Loucy (cell line): ENCODE results near the gene BACH2.

ENCODE experiments used
- H2AFZ ChIP-seq: fragments of 200-600 bp; sonication (generic); 2 replicates; pipeline ENCODE4 v1.6.0; 2016; ENCODE audit warnings: antibody characterized with exemption, mild to moderate bottlenecking, low read length, moderate library complexity
- H3F3A ChIP-seq: fragments of 200-600 bp; 2 replicates; pipeline ENCODE4 v1.6.0; 2016; ENCODE audit warnings: antibody characterized with exemption, low read depth, mild to moderate bottlenecking
- H3K27me3 ChIP-seq: fragments of 200-600 bp; sonication (generic); 2 replicates; pipeline ENCODE4 v1.6.1; 2014; ENCODE audit warnings: low read length, mild to moderate bottlenecking; ENCODE audit not compliant: insufficient read depth, poor library complexity, severe bottlenecking
- H3K36me3 ChIP-seq: fragments of 200-600 bp; sonication (generic); 2 replicates; pipeline ENCODE4 v1.6.1; 2016; ENCODE audit warnings: low read length; ENCODE audit not compliant: insufficient read depth
- H3K4me1 ChIP-seq: fragments of 200-600 bp; sonication (generic); 2 replicates; pipeline ENCODE4 v1.5.1; 2014; ENCODE audit warnings: low read length, mild to moderate bottlenecking; ENCODE audit not compliant: insufficient read depth, poor library complexity, severe bottlenecking
- H3K4me2 ChIP-seq: fragments of 200-600 bp; sonication (generic); 2 replicates; pipeline ENCODE4 v1.6.0; 2014; ENCODE audit warnings: antibody characterized with exemption, low read length, low read depth, mild to moderate bottlenecking; ENCODE audit not compliant: poor library complexity, severe bottlenecking
- H3K4me3 ChIP-seq: fragments of 200-600 bp; sonication (generic); 2 replicates; pipeline ENCODE4 v1.5.1; 2014; ENCODE audit warnings: low read length, mild to moderate bottlenecking, mixed read lengths; ENCODE audit not compliant: poor library complexity, severe bottlenecking
- H3K79me2 ChIP-seq: fragments of 200-600 bp; sonication (generic); 2 replicates; pipeline ENCODE4 v1.6.1; 2014; ENCODE audit warnings: low read length; ENCODE audit not compliant: insufficient read depth
- H3K9ac ChIP-seq: fragments of 200-600 bp; sonication (generic); 2 replicates; pipeline ENCODE4 v1.6.0; 2014; ENCODE audit warnings: mild to moderate bottlenecking, low read depth, low read length, moderate library complexity; ENCODE audit not compliant: poor library complexity, severe bottlenecking
- H3K9me2 ChIP-seq: fragments of 200-600 bp; sonication (generic); replicated peaks from 2 replicates; pipeline ENCODE4 v1.6.1; 2016; ENCODE audit warnings: low read depth, low read length, mixed read lengths
- H3K9me3 ChIP-seq: fragments of 200-600 bp; sonication (generic); 2 replicates; pipeline ENCODE4 v1.6.1; 2014; ENCODE audit warnings: mild to moderate bottlenecking, antibody characterized with exemption, low read length, low read depth; ENCODE audit not compliant: insufficient read depth
- H4K20me1 ChIP-seq: fragments of 200-600 bp; sonication (generic); 2 replicates; pipeline ENCODE4 v1.6.0; 2014; ENCODE audit warnings: antibody characterized with exemption, low read length, mild to moderate bottlenecking; ENCODE audit not compliant: insufficient read depth, poor library complexity, severe bottlenecking
- CTCF ChIP-seq: fragments of 200-600 bp; sonication (generic); conservative IDR thresholded peaks from 2 replicates; pipeline ENCODE4 v1.5.1; 2014; ENCODE audit warnings: mild to moderate bottlenecking, antibody characterized with exemption, low read length
- EZH2phosphoT487 ChIP-seq: fragments of 200-600 bp; IDR thresholded peaks from 2 replicates; pipeline ENCODE4 v1.6.1; 2018; ENCODE audit warnings: antibody characterized with exemption, mild to moderate bottlenecking, moderate library complexity, borderline replicate concordance

The BACH2 gene

GRCh38 chr6:89944826-89945407 is 351.7 kb downstream of the BACH2 start:
- Histone ChIP-seq H3K79me2 (no peaks in the 10 kb centered on the region), H3K27me3 (no peaks in the 10 kb centered on the region)

GRCh38 chr6:89944181-89944755 is 352.4 kb downstream of the BACH2 start:
- no peak overlapping the region for H3K9ac ChIP-seq
- peaks cover 20% of the 10 kb centered on the region; the same call in 1 of the 2 replicates for H3K36me3 ChIP-seq
- TF ChIP-seq CTCF (no peak), EZH2phosphoT487 (no peak)
- no peaks in the 10 kb centered on the region for H3F3A ChIP-seq
- no peak overlapping the region for H2AFZ ChIP-seq
- no peak overlapping the region for H3K4me3 ChIP-seq
- no peaks in the 10 kb centered on the region for H3K9me2 ChIP-seq
- no peaks in the 10 kb centered on the region for H3K4me1 ChIP-seq
- H3K9me3 ChIP-seq: no peaks in the 10 kb centered on the region
- no peaks in the 10 kb centered on the region for H3K27me3 ChIP-seq
- H4K20me1 ChIP-seq: no peaks in the 10 kb centered on the region
- H3K4me2 ChIP-seq: no peak overlapping the region
- no peaks in the 10 kb centered on the region for H3K79me2 ChIP-seq

More at GRCh38 chr6:89944826-89945407, 351.7 kb downstream of the BACH2 start:
- Histone ChIP-seq H3K4me2 (no peak overlapping the region), H3K9me2 (no peaks in the 10 kb centered on the region), H3K9me3 (no peaks in the 10 kb centered on the region), H3F3A (no peaks in the 10 kb centered on the region), H2AFZ (no peak overlapping the region), H3K4me3 (no peak overlapping the region), H4K20me1 (no peaks in the 10 kb centered on the region), H3K9ac (no peak overlapping the region), H3K36me3 (peaks cover 27% of the 10 kb centered on the region; the same call in 1 of the 2 replicates), H3K4me1 (no peaks in the 10 kb centered on the region)
- TF ChIP-seq CTCF (peak; percentile 76), EZH2phosphoT487 (no peak)

- TF ChIP-seq EZH2phosphoT487: no peak
- no peaks in the 10 kb centered on the region for H3K9me2 ChIP-seq
- peaks cover 14% of the 10 kb centered on the region; the same call in 1 of the 2 replicates for H3K36me3 ChIP-seq
- H3K9ac ChIP-seq: no peak overlapping the region
- H3K4me2 ChIP-seq: no peak overlapping the region
- no peaks in the 10 kb centered on the region for H3F3A ChIP-seq
- H3K4me3 ChIP-seq: no peak overlapping the region
- H2AFZ ChIP-seq: no peak overlapping the region
- no peaks in the 10 kb centered on the region for H3K9me3 ChIP-seq
- H3K27me3 ChIP-seq: no peaks in the 10 kb centered on the region
- H4K20me1 ChIP-seq: no peaks in the 10 kb centered on the region
- no peaks in the 10 kb centered on the region for H3K4me1 ChIP-seq
- H3K79me2 ChIP-seq: no peaks in the 10 kb centered on the region
These were observed 354.0 kb downstream of the BACH2 start for GRCh38 chr6:89942601-89943000.
